Loucy (cell line): ENCODE measurements around the gene RHOD.

Experiments used
- EZH2phosphoT487 ChIP-seq: fragments of 200-600 bp; IDR thresholded peaks from 2 replicates; pipeline ENCODE4 v1.6.1; 2018; ENCODE audit warnings: antibody characterized with exemption, mild to moderate bottlenecking, moderate library complexity, borderline replicate concordance
- TF ChIP-seq, protein P1 (sequence below): fragments of 200-600 bp; sonication (generic); conservative IDR thresholded peaks from 2 replicates; pipeline ENCODE4 v1.5.1; 2014; ENCODE audit warnings: mild to moderate bottlenecking, antibody characterized with exemption, low read length

DNA sequence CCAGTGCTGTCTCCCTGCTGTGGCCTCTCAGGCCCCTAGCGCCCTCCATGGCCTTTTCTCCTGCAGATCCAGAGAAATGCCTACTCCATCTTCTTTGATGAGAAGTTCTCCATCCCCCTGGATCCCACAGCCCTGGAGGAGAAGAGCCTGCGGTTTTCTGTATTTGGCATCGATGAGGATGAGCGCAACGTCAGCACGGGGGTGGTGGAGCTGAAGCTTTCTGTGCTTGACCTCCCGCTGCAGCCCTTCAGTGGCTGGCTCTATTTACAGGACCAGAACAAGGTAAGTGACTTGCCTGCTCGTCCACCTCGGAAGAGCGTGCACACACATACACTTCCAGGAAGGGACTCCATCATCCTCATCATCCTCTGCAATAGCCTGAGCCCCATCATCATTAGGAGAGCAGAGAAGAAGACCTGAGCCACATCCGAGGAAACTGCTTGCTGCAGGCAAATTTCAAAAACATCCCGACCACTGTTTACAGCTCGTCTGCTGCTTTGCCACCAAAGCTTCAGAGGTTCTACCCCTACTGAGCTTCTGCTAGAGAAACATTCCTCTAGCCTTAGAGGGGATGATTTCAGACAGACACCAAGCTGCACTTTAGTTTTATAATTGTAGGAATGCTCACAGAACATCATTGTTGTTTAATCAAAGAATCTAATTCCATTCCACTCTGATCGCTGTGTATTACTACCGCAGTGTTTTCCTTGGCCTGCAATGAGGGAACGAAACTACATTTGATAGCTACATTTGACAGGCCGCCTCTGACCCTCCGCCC, 12.9 kb upstream of the RHOD start:
- TF ChIP-seq, protein P1, sequence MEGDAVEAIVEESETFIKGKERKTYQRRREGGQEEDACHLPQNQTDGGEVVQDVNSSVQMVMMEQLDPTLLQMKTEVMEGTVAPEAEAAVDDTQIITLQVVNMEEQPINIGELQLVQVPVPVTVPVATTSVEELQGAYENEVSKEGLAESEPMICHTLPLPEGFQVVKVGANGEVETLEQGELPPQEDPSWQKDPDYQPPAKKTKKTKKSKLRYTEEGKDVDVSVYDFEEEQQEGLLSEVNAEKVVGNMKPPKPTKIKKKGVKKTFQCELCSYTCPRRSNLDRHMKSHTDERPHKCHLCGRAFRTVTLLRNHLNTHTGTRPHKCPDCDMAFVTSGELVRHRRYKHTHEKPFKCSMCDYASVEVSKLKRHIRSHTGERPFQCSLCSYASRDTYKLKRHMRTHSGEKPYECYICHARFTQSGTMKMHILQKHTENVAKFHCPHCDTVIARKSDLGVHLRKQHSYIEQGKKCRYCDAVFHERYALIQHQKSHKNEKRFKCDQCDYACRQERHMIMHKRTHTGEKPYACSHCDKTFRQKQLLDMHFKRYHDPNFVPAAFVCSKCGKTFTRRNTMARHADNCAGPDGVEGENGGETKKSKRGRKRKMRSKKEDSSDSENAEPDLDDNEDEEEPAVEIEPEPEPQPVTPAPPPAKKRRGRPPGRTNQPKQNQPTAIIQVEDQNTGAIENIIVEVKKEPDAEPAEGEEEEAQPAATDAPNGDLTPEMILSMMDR: no peak
- TF ChIP-seq EZH2phosphoT487: no peak
